ENCODE data around the gene NCF2.

Gene NCF2

GRCh38 chr1:183569141-183569540, 21.1 kb downstream of the NCF2 start:
- no peak overlapping the region for H3K4me3 ChIP-seq (replicated peaks in 1 of 2; ENCODE audit: low read depth in 2 of 2, low read length in 2 of 2)
- TF ChIP-seq CTCF (IDR thresholded peaks at IDR 0.05; ENCODE audit: low read depth, low read length) = no peak
- peak in 1 of 2 donors; percentile 21 for DNase-seq (ENCODE audit: low read depth in 2 of 2)

- DNase-seq (ENCODE audit: low read depth in 2 of 2) = peak; percentile 25 to 42
- no peak overlapping the region for H3K4me3 ChIP-seq (replicated peaks in 1 of 2; ENCODE audit: low read depth in 2 of 2, low read length in 2 of 2)
- no peak for TF ChIP-seq CTCF (IDR thresholded peaks at IDR 0.05; ENCODE audit: low read depth, low read length)
Observed at GRCh38 chr1:183568176-183569021, 21.9 kb downstream of the NCF2 start.

GRCh38 chr1:183567584-183567983, 22.7 kb downstream of the NCF2 start:
- H3K4me3 ChIP-seq (replicated peaks in 1 of 2; ENCODE audit: low read depth in 2 of 2, low read length in 2 of 2) = no peak overlapping the region
- DNase-seq (ENCODE audit: low read depth in 2 of 2) = peak; percentile 23 to 51
- no peak for TF ChIP-seq CTCF (IDR thresholded peaks at IDR 0.05; ENCODE audit: low read depth, low read length)

- TF ChIP-seq CTCF (IDR thresholded peaks at IDR 0.05; ENCODE audit: low read depth, low read length) = no peak
- no peak for DNase-seq (ENCODE audit: low read depth in 2 of 2)
Observed at GRCh38 chr1:183566026-183566425, 24.2 kb downstream of the NCF2 start.

GRCh38 chr1:183565261-183565660, 25.0 kb downstream of the NCF2 start:
- no peak overlapping the region for H3K4me3 ChIP-seq (replicated peaks in 1 of 2; ENCODE audit: low read depth in 2 of 2, low read length in 2 of 2)
- DNase-seq (ENCODE audit: low read depth in 2 of 2) = no peak

More at GRCh38 chr1:183566026-183566425, 24.2 kb downstream of the NCF2 start:
- H3K4me3 ChIP-seq (replicated peaks in 1 of 2; ENCODE audit: low read depth in 2 of 2, low read length in 2 of 2) = no peak overlapping the region

GRCh38 chr1:183562701-183563100, 27.6 kb downstream of the NCF2 start:
- no peak overlapping the region for H3K4me3 ChIP-seq (replicated peaks in 1 of 2; ENCODE audit: low read depth in 2 of 2, low read length in 2 of 2)
- no peak for TF ChIP-seq CTCF (IDR thresholded peaks at IDR 0.05; ENCODE audit: low read depth, low read length)
- no peak for DNase-seq (ENCODE audit: low read depth in 2 of 2)

More at GRCh38 chr1:183565261-183565660, 25.0 kb downstream of the NCF2 start:
- no peak for TF ChIP-seq CTCF (IDR thresholded peaks at IDR 0.05; ENCODE audit: low read depth, low read length)

Data from cardiac fibroblast (primary cell).